Suprapubic skin (tissue), 4 donors: ENCODE measurements around the gene ZBTB8OS.

ENCODE experiments used
- CTCF ChIP-seq, 2 donors: fragments of 200-600 bp in 1 of 2; fragments of 450-650 bp in 1 of 2; sonication (generic) in 1 of 2; IDR thresholded peaks; one replicate each; pipeline ENCODE4 v1.5.1; 2016 to 2019; ENCODE audit warnings: antibody characterized with exemption in 2 of 2, mild to moderate bottlenecking in 1 of 2, moderate library complexity in 1 of 2
- EP300 ChIP-seq: sonication (generic); formaldehyde crosslinking; IDR thresholded peaks from one replicate; pipeline ENCODE4 v1.6.1; 2017; ENCODE audit warnings: antibody characterized with exemption
- POLR2A ChIP-seq, 2 donors: fragments of 450-650 bp; IDR thresholded peaks; one replicate each; pipeline ENCODE4 v1.6.1; 2017; ENCODE audit warnings: antibody characterized with exemption in 2 of 2, mild to moderate bottlenecking in 2 of 2, moderate library complexity in 2 of 2
- POLR2AphosphoS5 ChIP-seq, 3 donors: sonication (generic); formaldehyde crosslinking; IDR thresholded peaks; one replicate each; pipeline ENCODE4 v1.6.1; 2017; ENCODE audit warnings: antibody characterized with exemption in 3 of 3

- TF ChIP-seq CTCF (IDR thresholded peaks at IDR 0.05): no peak
- no peak for TF ChIP-seq POLR2AphosphoS5 (IDR thresholded peaks at IDR 0.05)
- no peak for TF ChIP-seq POLR2A (IDR thresholded peaks at IDR 0.05)
- TF ChIP-seq EP300: no peak
Measured at GRCh38 chr1:32580348-32581017, 69.9 kb downstream of the ZBTB8OS start.
